ENCODE results near the gene KCNF1.

- TF ChIP-seq RELA (CRISPR knock-in tag; IDR thresholded peaks at IDR 0.05; ENCODE audit: borderline replicate concordance) (no peak), JUN (CRISPR knock-in tag; IDR thresholded peaks at IDR 0.05) (no peak)
These were observed at the start of gene KCNF1 for GRCh38 chr2:10911291-10912075.
